LNCaP clone FGC (cell line): ENCODE measurements around the gene SETD7.
"Not testable (repeated sequence)": the region's sequence is repeated elsewhere in the genome, so short reads cannot be mapped to it uniquely, and the experiment has no call there.

Experiments used
- DNase-seq: peaks from one replicate; pipeline ENCODE4 v3.0.0-alpha.2; 2011; ENCODE audit warnings: low read depth
- H3K4me3 ChIP-seq: 2 replicates; pipeline ENCODE4 v1.5.1; 2011; ENCODE audit warnings: mild to moderate bottlenecking, low read depth, low read length, control low read depth
- TF ChIP-seq, protein P1 (sequence below): IDR thresholded peaks from 2 replicates; pipeline ENCODE4 v1.5.1; 2012; ENCODE audit warnings: mild to moderate bottlenecking; ENCODE audit not compliant: control insufficient read depth, insufficient read depth; ENCODE audit errors: extremely low read depth

Gene SETD7

DNA sequence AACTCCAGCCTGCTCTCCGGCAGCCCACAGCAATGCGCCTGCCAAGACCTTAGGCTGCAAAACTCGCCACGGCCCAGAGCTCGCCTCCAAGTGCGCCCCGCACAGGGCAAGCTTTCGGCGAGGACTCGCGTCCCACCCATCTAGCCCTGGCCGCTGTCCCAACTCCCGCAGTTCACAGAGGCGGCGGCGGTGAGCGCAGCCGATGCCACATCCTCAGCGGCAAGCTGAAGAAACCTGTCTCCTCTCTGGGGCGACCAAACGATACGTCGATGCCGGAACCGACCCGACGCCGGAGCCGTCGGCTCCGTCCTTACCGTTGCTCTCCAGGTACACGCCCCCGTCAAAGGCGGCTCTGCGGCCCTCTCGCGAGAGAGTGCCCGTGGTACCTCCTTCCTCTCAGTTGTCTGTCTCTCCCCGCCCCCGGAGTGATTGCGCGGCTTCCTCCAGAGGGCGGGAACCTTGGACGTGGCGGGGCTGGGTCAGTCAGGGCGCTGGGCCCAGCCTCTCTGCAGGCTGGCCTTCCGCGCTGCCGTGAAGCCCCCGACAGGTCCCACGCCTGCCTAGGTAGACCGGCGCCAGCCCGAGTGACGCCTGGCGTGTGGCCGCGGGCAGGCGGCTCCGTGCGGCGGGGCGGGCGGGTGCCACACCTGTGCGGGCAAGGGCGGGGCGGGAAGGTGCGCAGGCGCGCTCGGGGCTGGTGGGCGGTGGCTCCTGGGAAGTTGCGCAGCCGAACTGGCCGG, 102.5 kb downstream of the SETD7 start:
- peak; percentile 93 for DNase-seq
- TF ChIP-seq, protein P1, sequence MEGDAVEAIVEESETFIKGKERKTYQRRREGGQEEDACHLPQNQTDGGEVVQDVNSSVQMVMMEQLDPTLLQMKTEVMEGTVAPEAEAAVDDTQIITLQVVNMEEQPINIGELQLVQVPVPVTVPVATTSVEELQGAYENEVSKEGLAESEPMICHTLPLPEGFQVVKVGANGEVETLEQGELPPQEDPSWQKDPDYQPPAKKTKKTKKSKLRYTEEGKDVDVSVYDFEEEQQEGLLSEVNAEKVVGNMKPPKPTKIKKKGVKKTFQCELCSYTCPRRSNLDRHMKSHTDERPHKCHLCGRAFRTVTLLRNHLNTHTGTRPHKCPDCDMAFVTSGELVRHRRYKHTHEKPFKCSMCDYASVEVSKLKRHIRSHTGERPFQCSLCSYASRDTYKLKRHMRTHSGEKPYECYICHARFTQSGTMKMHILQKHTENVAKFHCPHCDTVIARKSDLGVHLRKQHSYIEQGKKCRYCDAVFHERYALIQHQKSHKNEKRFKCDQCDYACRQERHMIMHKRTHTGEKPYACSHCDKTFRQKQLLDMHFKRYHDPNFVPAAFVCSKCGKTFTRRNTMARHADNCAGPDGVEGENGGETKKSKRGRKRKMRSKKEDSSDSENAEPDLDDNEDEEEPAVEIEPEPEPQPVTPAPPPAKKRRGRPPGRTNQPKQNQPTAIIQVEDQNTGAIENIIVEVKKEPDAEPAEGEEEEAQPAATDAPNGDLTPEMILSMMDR: 0 out of 2 replicates have a peak, but pooled peaks have one; percentile 13
- H3K4me3 ChIP-seq: peak overlapping the region; percentile 93

DNA sequence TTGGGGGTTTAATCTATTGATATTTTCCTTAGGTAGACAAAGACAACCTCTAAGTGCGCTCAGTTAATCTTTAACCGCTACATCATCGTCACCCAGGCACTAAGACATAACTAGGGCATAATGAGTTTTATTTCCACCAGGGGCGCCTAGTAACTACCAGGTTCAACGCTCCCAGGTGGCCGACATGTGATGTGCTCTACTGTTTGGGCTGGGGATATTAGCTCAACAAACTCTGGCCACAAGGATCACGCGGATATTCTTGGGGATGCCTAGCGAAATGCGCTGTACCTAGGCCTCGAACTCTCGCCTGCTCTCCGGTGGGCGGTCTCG, 103.0 kb downstream of the SETD7 start:
- TF ChIP-seq, protein P1: peak; percentile 55
- DNase-seq: peak; percentile 75
- H3K4me3 ChIP-seq: peak overlapping the region; percentile 93

DNA sequence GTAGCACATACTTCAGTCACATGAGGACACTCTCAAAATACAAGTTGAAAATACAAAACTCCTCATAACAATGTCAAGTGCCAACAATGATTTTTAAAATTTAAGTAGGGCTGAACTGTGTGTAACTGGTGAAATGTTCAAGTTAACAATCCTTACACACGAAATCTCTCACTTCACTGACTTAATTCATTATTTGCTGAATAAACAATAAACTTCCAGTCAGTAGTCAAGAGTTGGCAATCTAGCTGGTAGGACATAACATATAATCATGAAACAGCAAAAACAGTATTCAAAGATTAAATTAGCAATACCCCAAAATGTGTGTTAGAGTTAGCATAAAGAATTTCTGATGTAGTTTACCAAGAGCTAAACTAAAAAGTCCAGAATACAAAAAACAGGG, 104.0 kb downstream of the SETD7 start:
- H3K4me3 ChIP-seq: peak overlapping the region; percentile 93
- DNase-seq: no peak
- TF ChIP-seq, protein P1: no peak

DNA sequence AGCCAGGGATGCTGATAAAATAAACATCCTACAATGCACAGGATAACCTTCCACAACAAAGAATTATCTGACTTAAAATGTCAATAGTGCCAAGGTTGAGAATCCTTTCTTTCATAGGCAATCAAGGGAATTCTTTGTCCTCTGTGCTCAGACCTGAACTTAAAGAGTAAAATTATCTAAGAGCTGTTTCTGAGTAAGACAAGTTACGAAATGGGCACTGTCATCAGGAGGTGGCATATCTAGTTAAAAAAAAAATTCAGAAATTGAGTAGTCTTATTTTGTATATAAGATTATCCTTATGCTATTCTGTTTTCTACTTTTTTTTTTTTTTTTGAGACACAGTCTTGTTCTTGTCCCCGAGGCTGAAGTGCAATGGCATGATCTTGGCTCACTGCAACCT, 105.4 kb downstream of the SETD7 start:
- no peak overlapping the region for H3K4me3 ChIP-seq
- no peak for DNase-seq
- TF ChIP-seq, protein P1: no peak

DNA sequence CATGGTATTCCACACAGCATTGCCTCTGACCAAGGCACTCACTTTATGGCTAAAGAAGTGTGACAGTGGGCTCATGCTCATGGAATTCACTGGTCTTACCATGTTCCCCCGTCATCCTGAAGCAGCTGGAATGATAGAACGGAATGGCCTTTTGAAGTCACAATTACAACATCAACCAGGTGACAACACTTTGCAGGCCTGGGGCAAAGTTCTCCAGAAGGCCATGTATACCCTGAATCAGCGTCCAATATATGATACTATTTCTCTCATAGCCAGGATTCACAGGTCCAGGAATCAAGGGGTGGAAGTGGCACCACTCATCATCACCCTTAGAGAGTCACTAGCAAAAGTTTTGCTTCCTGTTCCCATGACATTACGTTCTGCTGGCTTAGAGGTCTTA, 108.9 kb downstream of the SETD7 start:
- not testable (repeated sequence) for H3K4me3 ChIP-seq

More for the DNA sequence above, 108.9 kb downstream of the SETD7 start:
- not testable (repeated sequence) for DNase-seq
